Panc1 (cell line): ENCODE data around the gene SLC9A3. TPM values are rescaled to one million over a fixed set of nuclear protein-coding genes. Genes with fewer than 3 reads are reported as not detected.

Source experiments
- ATAC-seq: fragments of 200-7000 bp; cut with Tn5 transposase; 2 replicates; pipeline ENCODE4 v1.9.1; 2020; ENCODE audit warnings: mild to moderate bottlenecking, moderate library complexity
- BruUV-seq: library from RNA; stranded (reverse); fragments of 400-500 nt; replicated peaks from 2 replicates; lab custom pipeline; 2021; lab: Mats Ljungman, UMichigan
- CTCF ChIA-PET: fragments of 300-600 bp; sonication (Branson Sonifier 250); formaldehyde crosslinking; loops from one replicate; lab custom pipeline; 2022; ENCODE audit warnings: antibody characterized with exemption; lab: Charles Lee
- POLR2A ChIA-PET: fragments of 300-600 bp; sonication (Branson Sonifier 250); formaldehyde crosslinking; loops from one replicate; lab custom pipeline; 2022; ENCODE audit warnings: antibody characterized with exemption; lab: Charles Lee
- DNase-seq: peaks from one replicate; pipeline ENCODE4 v3.0.0-alpha.2; 2010; ENCODE audit warnings: low read depth, low spot score
- H3K27ac ChIP-seq: 2 replicates; pipeline ENCODE4 v1.5.1; 2011; ENCODE audit warnings: mild to moderate bottlenecking, low read length, inconsistent platforms
- H3K27me3 ChIP-seq: fragments of 200-500 bp; sonication (Bioruptor generic); 2 replicates; pipeline ENCODE4 v1.6.0; 2014; ENCODE audit warnings: low read length, inconsistent platforms; ENCODE audit not compliant: control insufficient read depth, insufficient read depth
- H3K36me3 ChIP-seq: fragments of 200-500 bp; sonication (Bioruptor generic); 2 replicates; pipeline ENCODE4 v1.5.1; 2014; ENCODE audit warnings: inconsistent platforms, mild to moderate bottlenecking, low read length, moderate library complexity; ENCODE audit not compliant: control insufficient read depth, insufficient read depth
- H3K4me1 ChIP-seq: 2 replicates; pipeline ENCODE4 v1.5.1; 2011; ENCODE audit warnings: inconsistent platforms, mild to moderate bottlenecking, low read length, moderate library complexity; ENCODE audit not compliant: control insufficient read depth, insufficient read depth
- H3K4me3 ChIP-seq, 2 experiments: 2 replicates each; pipeline ENCODE4 v1.5.1; 2011 to 2012; ENCODE audit warnings: low read depth in 2 of 2, low read length in 2 of 2, mild to moderate bottlenecking in 2 of 2, inconsistent platforms in 1 of 2, moderate library complexity in 1 of 2
- H3K9me3 ChIP-seq: fragments of 200-500 bp; sonication (Bioruptor generic); 2 replicates; pipeline ENCODE4 v1.5.1; 2014; ENCODE audit warnings: low read depth, mild to moderate bottlenecking, inconsistent platforms, low read length, moderate library complexity; ENCODE audit not compliant: control insufficient read depth, insufficient read depth
- CTCF ChIP-seq: fragments of 450-650 bp; IDR thresholded peaks from 2 replicates; pipeline ENCODE4 v1.5.1; 2017; ENCODE audit warnings: mild to moderate bottlenecking
- POLR2AphosphoS5 ChIP-seq: IDR thresholded peaks from 2 replicates; pipeline ENCODE4 v1.6.1; 2012; ENCODE audit warnings: mild to moderate bottlenecking, low read depth, low read length, moderate library complexity
- REST ChIP-seq, 2 experiments: IDR thresholded peaks; 2 replicates each; pipeline ENCODE4 v1.6.1; 2011 to 2012; ENCODE audit warnings: low read depth in 2 of 2, control low read depth in 1 of 2, low read length in 1 of 2, mild to moderate bottlenecking in 1 of 2, moderate library complexity in 1 of 2; ENCODE audit not compliant: insufficient read depth in 1 of 2
- SIN3A ChIP-seq: IDR thresholded peaks from 2 replicates; pipeline ENCODE4 v1.6.1; 2012; ENCODE audit warnings: low read depth, mild to moderate bottlenecking, low read length, moderate library complexity, borderline replicate concordance; ENCODE audit not compliant: insufficient read depth
- TCF7L2 ChIP-seq: IDR thresholded peaks from 2 replicates; pipeline ENCODE4 v1.6.1; 2011; ENCODE audit warnings: mild to moderate bottlenecking, low read depth, low read length, inconsistent platforms
- in situ Hi-C: cut with HindIII; loops from 2 replicates; pipeline ENCODE4 v1.10.0; 2016; ENCODE audit warnings: low sequenced_read_pairs, low pct_unique_long_range_greater_than_20kb
- intact Hi-C: fragments of 100-400 bp; cut with micrococcal nuclease; formaldehyde crosslinking; loops from one replicate; pipeline ENCODE4 v1.10.0; 2022; ENCODE audit not compliant: unreplicated experiment
- total RNA-seq: library from RNA; stranded (reverse); gene quantifications from one replicate; pipeline ENCODE4 v1.2.1, GENCODE V29; 2021; ENCODE audit not compliant: unreplicated experiment

The SLC9A3 gene
- total RNA-seq, 1 experiment from 2014 or later = 2.0 TPM

GRCh38 chr5:433836-434235, 90.4 kb downstream of the SLC9A3 start:
- ATAC-seq (no peak), DNase-seq (no peak)
- ChIA-PET POLR2A (no interaction called here), CTCF (no interaction called here)
- Histone ChIP-seq H3K36me3 (no peaks in the 10 kb centered on the region), H3K4me3 (no peak overlapping the region), H3K27ac (no peak overlapping the region), H3K27me3 (no peaks in the 10 kb centered on the region), H3K4me1 (no peaks in the 10 kb centered on the region), H3K9me3 (no peaks in the 10 kb centered on the region)
- no peak for TF ChIP-seq SIN3A
- in situ Hi-C loops = no loop called here
- no TSS peak for BruUV-seq
- intact Hi-C loops = loop anchor here (5.0 kb wide), 1 partner anchor 117 kb away; no protein-coding TSS in a partner anchor

- DNase-seq = no peak
- Histone ChIP-seq H3K4me3 (no peak overlapping the region), H3K4me1 (no peaks in the 10 kb centered on the region), H3K27me3 (no peaks in the 10 kb centered on the region), H3K27ac (no peak overlapping the region), H3K36me3 (no peaks in the 10 kb centered on the region), H3K9me3 (no peaks in the 10 kb centered on the region)
- no TSS peak for BruUV-seq
- no peak for ATAC-seq
- POLR2A ChIA-PET = no interaction called here
- in situ Hi-C loops (no loop called here), intact Hi-C loops (loop anchor here (5.0 kb wide), 1 partner anchor 116 kb away; no protein-coding TSS in a partner anchor)
- TF ChIP-seq SIN3A = no peak
- no peak for TF ChIP-seq POLR2AphosphoS5
- TF ChIP-seq CTCF = no peak
- TF ChIP-seq REST (IDR thresholded peaks at IDR 0.05; ENCODE audit: insufficient read depth in 1 of 2, low read depth in 2 of 2, low read length in 1 of 2) = no peak
- no peak for TF ChIP-seq TCF7L2
- CTCF ChIA-PET = interaction anchor here (1.3 kb wide), 1 partner anchor 116 kb away, joined by 3 read pairs; no protein-coding TSS in a partner anchor
Measured at GRCh38 chr5:432928-433791, 91.1 kb downstream of the SLC9A3 start.
